Loucy (cell line): ENCODE measurements around the gene RTL10.

ENCODE experiments used
- CTCF ChIP-seq: fragments of 200-600 bp; sonication (generic); conservative IDR thresholded peaks from 2 replicates; pipeline ENCODE4 v1.5.1; 2014; ENCODE audit warnings: mild to moderate bottlenecking, antibody characterized with exemption, low read length
- EZH2phosphoT487 ChIP-seq: fragments of 200-600 bp; IDR thresholded peaks from 2 replicates; pipeline ENCODE4 v1.6.1; 2018; ENCODE audit warnings: antibody characterized with exemption, mild to moderate bottlenecking, moderate library complexity, borderline replicate concordance

- TF ChIP-seq CTCF = no peak
- no peak for TF ChIP-seq EZH2phosphoT487
Observed at GRCh38 chr22:19819911-19820879, 34.5 kb downstream of the RTL10 start.
